Fibroblast of skin of right quadriceps (primary cell): ENCODE data around the gene PSAT1.
"Not testable (repeated sequence)": the region's sequence is repeated elsewhere in the genome, so short reads cannot be mapped to it uniquely, and the experiment has no call there.

Experiments
- DNase-seq: peaks from one replicate; pipeline ENCODE4 v3.0.0-alpha.2; 2013

Gene PSAT1

GRCh38 chr9:78296893-78297671, at the start of gene PSAT1:
TSS of gene PSAT1 (plus strand) at chr9:78297125. CDS start at chr9:78297211, 86 bp downstream.
- peak; percentile 99 for DNase-seq

GRCh38 chr9:78248635-78249034, 48.3 kb upstream of the PSAT1 start:
- DNase-seq: no peak

- no peak for DNase-seq
These were observed 47.4 kb upstream of the PSAT1 start for GRCh38 chr9:78249542-78249941.

- no peak for DNase-seq
These were observed 44.3 kb upstream of the PSAT1 start for GRCh38 chr9:78252616-78253015.

GRCh38 chr9:78253285-78253684, 43.6 kb upstream of the PSAT1 start:
- DNase-seq: no peak

GRCh38 chr9:78261403-78262001, 35.4 kb upstream of the PSAT1 start:
- DNase-seq: peak; percentile 30

GRCh38 chr9:78262655-78263054, 34.3 kb upstream of the PSAT1 start:
- no peak for DNase-seq

- DNase-seq: no peak
These were observed 29.0 kb upstream of the PSAT1 start for GRCh38 chr9:78267889-78268288.

GRCh38 chr9:78269784-78270183, 27.1 kb upstream of the PSAT1 start:
- no peak for DNase-seq

GRCh38 chr9:78272307-78272706, 24.6 kb upstream of the PSAT1 start:
- DNase-seq: no peak

GRCh38 chr9:78273761-78274160, 23.2 kb upstream of the PSAT1 start:
- DNase-seq: peak; percentile 69

GRCh38 chr9:78278177-78278777, 18.6 kb upstream of the PSAT1 start:
- peak; percentile 64 for DNase-seq

- no peak for DNase-seq
These were observed 18.1 kb upstream of the PSAT1 start for GRCh38 chr9:78278801-78279200.

- DNase-seq: peak; percentile 54
These were observed 15.8 kb upstream of the PSAT1 start for GRCh38 chr9:78280982-78281668.

GRCh38 chr9:78284181-78284580, 12.7 kb upstream of the PSAT1 start:
- DNase-seq: not testable (repeated sequence)

- no peak for DNase-seq
These were observed 10.8 kb upstream of the PSAT1 start for GRCh38 chr9:78286125-78286524.

- no peak for DNase-seq
These were observed 10.0 kb upstream of the PSAT1 start for GRCh38 chr9:78286946-78287388.

GRCh38 chr9:78288214-78288892, 8.6 kb upstream of the PSAT1 start:
- DNase-seq: no peak

- no peak for DNase-seq
These were observed 7.5 kb upstream of the PSAT1 start for GRCh38 chr9:78289474-78289873.

- no peak for DNase-seq
These were observed 5.5 kb upstream of the PSAT1 start for GRCh38 chr9:78291240-78291925.

GRCh38 chr9:78292026-78292425, 4.9 kb upstream of the PSAT1 start:
- no peak for DNase-seq
